Kasumi-1 (cell line): ENCODE measurements around the gene AMMECR1.
A peak's percentile ranks its signal among the peaks of the same experiment; 100 is the strongest.
"Not testable (repeated sequence)": the region's sequence is repeated elsewhere in the genome, so short reads cannot be mapped to it uniquely, and the experiment has no call there.

Experiments used
- DNase-seq, 2 experiments: peaks; one replicate each; lab custom pipeline; 2025; lab: John Stamatoyannopoulos, UW

The AMMECR1 gene

GRCh38 chrX:110317820-110318663 is at the start of gene AMMECR1:
TSS of gene AMMECR1 (minus strand) at chrX:110318085. CDS start at chrX:110318071, 14 bp downstream.
- DNase-seq, result peak; percentile 58 to 66

DNA sequence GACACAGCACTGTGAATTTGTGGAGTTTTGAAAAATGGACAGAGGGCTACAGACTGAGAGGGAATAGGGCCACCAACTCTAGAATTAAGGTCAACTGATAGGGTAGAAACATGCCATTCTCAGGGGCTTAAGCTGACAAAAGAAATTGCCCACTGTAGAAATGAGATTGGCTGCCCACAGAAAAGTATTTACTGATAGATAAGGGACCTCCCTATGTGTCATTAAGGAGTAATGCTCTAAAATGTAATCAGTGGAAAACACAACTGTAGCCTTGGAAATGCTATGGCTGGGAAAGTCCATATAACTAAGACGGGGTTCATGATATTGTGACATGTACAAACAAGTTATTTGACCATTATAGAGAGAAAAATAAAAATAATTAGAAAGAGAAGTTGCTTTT is 45.4 kb upstream of the AMMECR1 start:
- DNase-seq, result no peak

DNA sequence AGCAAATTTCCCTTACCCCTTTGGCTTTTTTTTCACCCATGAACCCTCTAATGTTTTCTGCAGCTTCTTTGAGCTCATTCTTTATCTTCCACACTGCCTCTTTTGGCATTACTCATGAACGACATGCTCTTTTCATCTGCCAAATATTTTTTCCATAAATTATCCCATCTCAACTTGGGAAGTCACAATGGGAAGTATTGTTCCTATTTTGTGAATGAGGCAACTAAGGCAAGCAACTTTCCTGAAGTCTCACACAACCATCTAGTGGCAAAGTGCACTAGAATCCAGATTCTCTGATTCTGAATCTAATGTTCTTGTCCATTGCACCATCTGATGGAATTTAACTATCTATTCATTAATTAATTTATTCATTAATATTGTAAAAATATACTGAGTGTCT is 41.4 kb upstream of the AMMECR1 start:
- no peak for DNase-seq

GRCh38 chrX:110358548-110358947 is 40.7 kb upstream of the AMMECR1 start, which contains the start of gene RTL9:
TSS of gene RTL9 (plus strand) at chrX:110358848. CDS start at chrX:110450618, 91,770 bp downstream.
- DNase-seq, result no peak

GRCh38 chrX:110346681-110347080 is 28.8 kb upstream of the AMMECR1 start:
- no peak for DNase-seq

DNA sequence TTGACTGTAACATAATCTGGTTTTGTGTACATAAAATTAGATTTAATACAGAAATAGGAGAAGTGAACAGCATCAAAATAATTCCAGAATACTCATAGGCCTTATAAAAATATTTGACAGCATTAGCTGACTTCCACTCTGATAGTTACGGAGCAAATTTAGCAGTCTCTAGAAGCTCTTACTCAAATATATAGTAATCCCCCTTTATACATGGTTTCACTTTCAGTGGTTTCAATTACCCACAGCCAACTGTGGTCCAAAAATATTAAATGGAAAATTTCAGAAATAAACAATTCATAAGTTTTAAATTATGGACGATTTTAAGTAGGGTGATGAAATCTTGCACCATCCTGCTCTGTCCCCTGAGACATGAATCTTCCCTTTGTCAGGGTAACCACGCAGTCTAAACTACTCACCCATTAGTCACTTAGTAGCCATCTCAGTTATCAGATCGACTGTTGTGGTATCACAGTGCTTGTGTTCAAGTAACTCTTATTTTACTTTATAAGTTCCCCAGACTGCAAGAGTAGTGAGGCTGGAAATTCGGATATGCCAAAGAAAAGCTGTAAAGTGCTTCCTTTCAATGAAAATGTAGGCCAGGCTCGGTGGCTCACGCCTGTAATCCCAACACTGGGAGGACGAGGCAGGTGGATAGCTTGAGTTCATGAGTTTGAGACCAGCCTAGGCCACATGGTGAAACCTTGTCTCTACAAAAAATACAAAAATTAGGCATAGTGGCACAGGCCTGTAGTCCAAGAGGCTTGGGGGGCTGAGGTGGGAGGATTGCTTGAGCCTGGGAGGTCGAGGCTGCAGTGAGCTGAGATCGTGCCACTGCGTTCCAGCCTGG is 23.5 kb upstream of the AMMECR1 start:
- no peak for DNase-seq

- DNase-seq, result no peak
Measured at GRCh38 chrX:110338935-110339334, 21.1 kb upstream of the AMMECR1 start.

DNA sequence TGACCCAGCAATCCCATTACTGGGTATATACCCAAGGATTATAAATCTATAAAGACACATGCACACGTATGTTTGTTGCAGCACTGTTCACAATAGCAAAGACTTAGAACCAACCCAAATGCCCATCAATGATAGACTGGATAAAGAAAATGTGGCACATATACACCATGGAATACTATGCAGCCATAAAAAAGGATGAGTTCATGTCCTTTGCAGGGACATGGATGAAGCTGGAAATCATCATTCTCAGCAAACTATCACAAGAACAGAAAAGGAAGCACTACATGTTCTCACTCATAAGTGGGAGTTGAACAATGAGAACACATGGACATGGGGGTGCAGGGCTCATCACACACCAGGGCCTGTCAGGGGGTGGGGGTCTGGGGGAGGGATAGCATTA is 15.6 kb upstream of the AMMECR1 start:
- DNase-seq, result not testable (repeated sequence)

GRCh38 chrX:110331444-110332030 is 13.7 kb upstream of the AMMECR1 start:
- DNase-seq, result no peak

DNA sequence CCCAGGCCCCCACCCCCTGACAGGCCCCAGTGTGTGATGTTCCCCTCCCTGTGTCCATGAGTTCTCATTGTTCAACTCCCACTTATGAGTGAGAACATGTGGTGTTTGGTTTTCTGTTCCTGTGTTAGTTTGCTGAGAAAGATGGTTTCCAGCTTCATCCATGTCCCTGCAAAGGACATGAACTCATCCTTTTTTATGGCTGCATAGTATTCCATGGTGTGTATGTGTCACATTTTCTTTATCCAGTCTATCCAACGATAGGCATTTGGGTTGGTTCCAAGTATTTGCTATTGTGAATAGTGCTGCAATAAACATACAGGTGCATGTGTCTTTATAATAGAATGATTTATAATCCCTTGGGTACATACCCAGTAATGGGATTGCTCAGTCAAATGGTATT is 10.7 kb upstream of the AMMECR1 start:
- DNase-seq, result not testable (repeated sequence)

GRCh38 chrX:110327336-110327735 is 9.5 kb upstream of the AMMECR1 start:
- peak in 1 of 2 experiments; percentile 8 for DNase-seq

GRCh38 chrX:110326712-110327111 is 8.8 kb upstream of the AMMECR1 start:
- no peak for DNase-seq

DNA sequence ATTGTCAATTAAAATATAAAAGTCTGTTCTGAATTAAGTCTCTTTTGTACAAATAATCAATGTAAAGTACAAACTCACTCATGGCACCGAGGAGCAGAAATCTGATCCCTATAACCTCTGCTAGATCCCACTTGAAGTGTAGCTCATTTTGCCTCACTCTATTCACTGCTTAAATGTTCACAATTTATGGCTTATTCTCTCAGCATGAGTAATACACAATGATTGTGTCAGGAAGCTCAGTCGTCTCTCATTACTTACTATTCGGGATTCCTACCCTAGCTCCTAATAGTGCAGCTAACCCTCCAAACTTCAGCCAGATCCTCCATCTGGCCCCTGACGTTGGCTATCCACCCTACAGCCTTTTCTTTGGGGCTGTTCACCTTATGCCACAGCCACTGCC is 4.7 kb upstream of the AMMECR1 start:
- no peak for DNase-seq

GRCh38 chrX:110321670-110322069 is 3.8 kb upstream of the AMMECR1 start:
- DNase-seq, result no peak

- no peak for DNase-seq
Measured at GRCh38 chrX:110321081-110321480, 3.2 kb upstream of the AMMECR1 start.

- DNase-seq, result no peak
Measured at GRCh38 chrX:110320381-110320987, 2.6 kb upstream of the AMMECR1 start.

DNA sequence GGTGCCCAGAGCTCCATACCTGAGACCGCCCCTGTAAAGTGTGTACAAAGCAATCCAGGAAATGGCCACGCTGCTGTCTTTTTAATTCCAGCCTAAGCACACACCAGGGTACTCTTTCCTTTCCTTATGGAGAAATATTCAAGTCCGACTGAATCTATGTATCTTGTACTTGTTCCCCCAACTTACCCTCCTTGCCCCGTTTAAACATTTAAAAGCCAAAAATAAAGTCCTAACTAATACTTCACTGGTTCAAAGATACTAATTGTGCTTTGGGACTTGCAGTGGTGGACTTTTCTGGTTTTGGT is 731 bp upstream of the AMMECR1 start:
- DNase-seq, result peak in 1 of 2 experiments; percentile 15

DNA sequence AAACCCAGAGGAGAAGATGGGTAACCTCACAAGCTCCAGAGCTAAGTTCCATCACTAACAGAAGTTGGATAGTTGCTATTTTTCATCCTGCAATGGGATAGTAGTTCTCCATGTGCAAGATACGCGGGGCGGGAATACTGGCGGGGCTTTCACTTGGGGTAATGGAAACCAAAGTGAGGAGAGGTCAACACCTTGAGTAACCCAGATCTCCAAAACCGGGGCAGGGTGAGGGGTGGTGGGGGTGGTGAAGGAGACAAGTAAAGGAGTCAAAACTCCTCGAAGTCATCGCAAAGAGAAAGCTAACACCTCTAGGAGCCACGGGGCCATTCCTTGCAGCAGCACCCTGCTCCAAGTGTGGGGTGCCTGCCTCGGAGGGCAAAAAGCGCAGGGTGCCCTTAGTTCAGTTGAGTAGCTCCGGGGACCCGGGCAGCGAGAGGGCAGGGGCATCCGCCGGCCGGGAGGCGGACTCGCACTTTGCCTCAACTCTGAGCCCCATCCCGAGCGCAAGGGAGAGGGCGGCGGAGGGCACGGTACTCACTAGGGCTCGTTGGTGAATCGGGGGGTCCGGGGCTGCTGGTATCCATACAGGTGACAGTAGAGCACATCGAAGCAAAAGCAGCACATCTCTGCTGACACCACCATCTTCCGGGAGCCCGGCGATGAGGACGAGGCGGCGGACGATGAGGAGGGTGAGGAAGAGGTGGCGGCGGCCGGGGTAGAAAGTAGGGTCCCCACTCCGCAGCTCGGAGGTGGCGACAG is 645 bp downstream of the AMMECR1 start:
- DNase-seq, result no peak

- DNase-seq, result no peak
Measured at GRCh38 chrX:110316351-110317060, 1.4 kb downstream of the AMMECR1 start.

DNA sequence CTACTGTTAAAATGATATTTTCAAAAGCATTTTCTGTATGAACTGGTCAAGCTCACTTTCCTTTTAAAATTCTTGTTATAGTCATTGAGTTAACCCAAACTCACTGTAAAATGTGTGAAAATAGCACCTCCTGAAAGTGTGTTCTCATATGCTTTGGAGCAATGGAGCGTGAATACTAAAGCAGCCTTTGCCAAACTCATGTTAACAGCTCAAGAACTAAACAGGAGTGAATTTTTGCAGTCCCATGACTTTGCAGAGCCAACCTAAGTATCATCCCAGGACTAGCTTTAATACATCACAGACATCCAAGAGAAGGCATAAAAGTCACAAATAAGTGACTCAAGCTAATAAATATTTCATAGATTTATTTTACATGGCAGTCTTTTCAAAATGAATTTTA is 2.3 kb downstream of the AMMECR1 start:
- no peak for DNase-seq
